Neural progenitor cell (in vitro differentiated cells): ENCODE results near the gene HSPB6. TPM values are rescaled to one million over a fixed set of nuclear protein-coding genes. Genes with fewer than 3 reads are reported as not detected.

Experiments used
- DNase-seq: peaks from one replicate; pipeline ENCODE4 v3.0.0-alpha.2; 2016; ENCODE audit warnings: low spot score
- H2AFZ ChIP-seq: fragments of 200-600 bp; sonication (generic); replicated peaks from 2 replicates; pipeline ENCODE4 v1.6.1; 2016; ENCODE audit warnings: antibody characterized with exemption
- H3F3A ChIP-seq: fragments of 200-600 bp; sonication (generic); 2 replicates; pipeline ENCODE4 v1.6.1; 2016; ENCODE audit warnings: antibody characterized with exemption, low read depth
- H3K27ac ChIP-seq: fragments of 200-600 bp; sonication (generic); 2 replicates; pipeline ENCODE4 v1.5.1; 2016; ENCODE audit warnings: mild to moderate bottlenecking
- H3K27me3 ChIP-seq: fragments of 200-600 bp; sonication (generic); 2 replicates; pipeline ENCODE4 v1.6.1; 2016; ENCODE audit warnings: mild to moderate bottlenecking, moderate library complexity
- H3K36me3 ChIP-seq: fragments of 200-600 bp; sonication (generic); 2 replicates; pipeline ENCODE4 v1.5.1; 2016
- H3K4me1 ChIP-seq: fragments of 200-600 bp; sonication (generic); 2 replicates; pipeline ENCODE4 v1.6.1; 2016; ENCODE audit warnings: mixed run types
- H3K4me2 ChIP-seq: fragments of 200-600 bp; sonication (generic); 2 replicates; pipeline ENCODE4 v1.6.1; 2016
- H3K4me3 ChIP-seq: fragments of 200-600 bp; sonication (generic); 2 replicates; pipeline ENCODE4 v1.5.1; 2016
- H3K79me2 ChIP-seq: fragments of 200-600 bp; sonication (generic); 2 replicates; pipeline ENCODE4 v1.6.1; 2016; ENCODE audit warnings: low read depth
- H3K9ac ChIP-seq: fragments of 200-600 bp; sonication (generic); 2 replicates; pipeline ENCODE4 v1.6.1; 2016
- H3K9me3 ChIP-seq: fragments of 200-600 bp; sonication (generic); 2 replicates; pipeline ENCODE4 v1.5.1; 2016; ENCODE audit warnings: low read depth
- H4K20me1 ChIP-seq: fragments of 200-600 bp; sonication (generic); 2 replicates; pipeline ENCODE4 v1.6.1; 2016; ENCODE audit warnings: low read depth
- H3K27ac Mint-ChIP-seq: 3 replicates; pipeline ENCODE4 v1.8.0; 2021; ENCODE audit warnings: mixed read lengths
- H3K27me3 Mint-ChIP-seq: 2 replicates; pipeline ENCODE4 v1.8.0; 2022; ENCODE audit warnings: low read depth, mild to moderate bottlenecking, inconsistent platforms, moderate library complexity, mixed read lengths; ENCODE audit not compliant: insufficient read depth
- H3K36me3 Mint-ChIP-seq: 3 replicates; pipeline ENCODE4 v1.8.0; 2021; ENCODE audit warnings: mixed read lengths
- H3K4me1 Mint-ChIP-seq: 3 replicates; pipeline ENCODE4 v1.8.0; 2021; ENCODE audit warnings: mixed read lengths
- H3K4me3 Mint-ChIP-seq: 3 replicates; pipeline ENCODE4 v1.8.0; 2021; ENCODE audit warnings: mild to moderate bottlenecking, moderate library complexity, mixed read lengths
- H3K9me3 Mint-ChIP-seq: 3 replicates; pipeline ENCODE4 v1.8.0; 2020; ENCODE audit warnings: mixed read lengths
- CTCF ChIP-seq: fragments of 200-600 bp; sonication (generic); IDR thresholded peaks from 2 replicates; pipeline ENCODE4 v1.5.1; 2017; ENCODE audit warnings: antibody characterized with exemption, mild to moderate bottlenecking
- EZH2 ChIP-seq: fragments of 200-600 bp; sonication (generic); IDR thresholded peaks from 2 replicates; pipeline ENCODE4 v1.6.1; 2017; ENCODE audit warnings: antibody characterized with exemption, mild to moderate bottlenecking, moderate library complexity
- EZH2phosphoT487 ChIP-seq: fragments of 200-600 bp; sonication (generic); IDR thresholded peaks from 2 replicates; pipeline ENCODE4 v1.6.1; 2017; ENCODE audit warnings: antibody characterized with exemption
- total RNA-seq: library from RNA; depleted of rRNA; stranded (reverse); fragments of >200 nt; gene quantifications from 2 replicates; pipeline ENCODE4 v1.2.3, GENCODE V29; 2015; ENCODE audit warnings: low replicate concordance

The HSPB6 gene
- total RNA-seq, 1 donor from 2014 or later, result not detected

- Histone ChIP-seq H3K4me1 (no peaks in the 10 kb centered on the region), H3K4me2 (no peak overlapping the region), H3K9ac (no peak overlapping the region), H2AFZ (no peak overlapping the region), H3K4me3 (no peak overlapping the region), H3F3A (no peaks in the 10 kb centered on the region), H3K79me2 (no peaks in the 10 kb centered on the region), H3K9me3 (no peaks in the 10 kb centered on the region), H4K20me1 (no peaks in the 10 kb centered on the region), H3K27me3 (no peaks in the 10 kb centered on the region), H3K27ac (no peak overlapping the region), H3K36me3 (no peaks in the 10 kb centered on the region)
- Mint-ChIP-seq H3K4me3 (no peak overlapping the region), H3K9me3 (no peaks in the 10 kb centered on the region), H3K4me1 (no peaks in the 10 kb centered on the region), H3K27ac (no peak overlapping the region), H3K27me3 (peaks cover 11% of the 10 kb centered on the region), H3K36me3 (peaks cover 43% of the 10 kb centered on the region)
- DNase-seq, result no peak
- TF ChIP-seq EZH2, result no peak
- no peak for TF ChIP-seq CTCF
- TF ChIP-seq EZH2phosphoT487, result no peak
These were observed 26.5 kb downstream of the HSPB6 start for GRCh38 chr19:35730326-35730725.

GRCh38 chr19:35729763-35730162 lies 27.1 kb downstream of the HSPB6 start:
- no peaks in the 10 kb centered on the region for H4K20me1 ChIP-seq
- no peak overlapping the region for H3K27ac Mint-ChIP-seq
- H3K4me1 Mint-ChIP-seq, result no peaks in the 10 kb centered on the region
- no peak overlapping the region for H3K4me3 Mint-ChIP-seq
- H3K27me3 Mint-ChIP-seq, result peaks cover 11% of the 10 kb centered on the region
- no peaks in the 10 kb centered on the region for H3K4me1 ChIP-seq
- no peaks in the 10 kb centered on the region for H3K9me3 ChIP-seq
- H3F3A ChIP-seq, result no peaks in the 10 kb centered on the region
- no peaks in the 10 kb centered on the region for H3K36me3 ChIP-seq
- H3K27me3 ChIP-seq, result no peaks in the 10 kb centered on the region
- H3K4me2 ChIP-seq, result no peak overlapping the region
- H3K9me3 Mint-ChIP-seq, result no peaks in the 10 kb centered on the region
- peaks cover 47% of the 10 kb centered on the region for H3K36me3 Mint-ChIP-seq
- no peak overlapping the region for H3K9ac ChIP-seq
- no peak for TF ChIP-seq CTCF
- no peak for TF ChIP-seq EZH2
- no peak for TF ChIP-seq EZH2phosphoT487
- H3K27ac ChIP-seq, result no peak overlapping the region
- H2AFZ ChIP-seq, result no peak overlapping the region
- DNase-seq, result no peak
- H3K79me2 ChIP-seq, result no peaks in the 10 kb centered on the region
- H3K4me3 ChIP-seq, result no peak overlapping the region

- peaks cover 45% of the 10 kb centered on the region for H3K36me3 Mint-ChIP-seq
- Histone ChIP-seq H3K4me1 (no peaks in the 10 kb centered on the region), H4K20me1 (no peaks in the 10 kb centered on the region), H3K79me2 (no peaks in the 10 kb centered on the region), H3K36me3 (no peaks in the 10 kb centered on the region), H2AFZ (no peak overlapping the region), H3K9me3 (no peaks in the 10 kb centered on the region), H3K27me3 (no peaks in the 10 kb centered on the region), H3K4me3 (no peak overlapping the region), H3K9ac (no peak overlapping the region), H3F3A (no peaks in the 10 kb centered on the region), H3K27ac (no peak overlapping the region), H3K4me2 (no peak overlapping the region)
- no peak overlapping the region for H3K4me3 Mint-ChIP-seq
- H3K27ac Mint-ChIP-seq, result no peak overlapping the region
- DNase-seq, result no peak
- H3K4me1 Mint-ChIP-seq, result no peaks in the 10 kb centered on the region
- peaks cover 13% of the 10 kb centered on the region for H3K27me3 Mint-ChIP-seq
- no peaks in the 10 kb centered on the region for H3K9me3 Mint-ChIP-seq
- no peak for TF ChIP-seq EZH2
- TF ChIP-seq EZH2phosphoT487, result no peak
- no peak for TF ChIP-seq CTCF
These were observed 27.8 kb downstream of the HSPB6 start for GRCh38 chr19:35729021-35729420.
